Ovary (tissue), 9 donors: ENCODE measurements around the gene ATP2C2. TPM values are rescaled to one million over a fixed set of nuclear protein-coding genes. Genes with fewer than 3 reads are reported as not detected.

Source experiments
- DNase-seq, 5 donors: peaks; one replicate each; pipeline ENCODE4 v3.0.0-alpha.2; 2019 to 2020
- H3K27ac ChIP-seq, 2 donors: fragments of 200-600 bp; one replicate each; pipeline versions ENCODE4 v1.5.1 to v1.8.0; 2019 to 2022
- H3K27me3 ChIP-seq: fragments of 200-600 bp; one replicate; pipeline ENCODE4 v1.8.0; 2022
- H3K36me3 ChIP-seq: fragments of 200-600 bp; sonication (generic); one replicate; pipeline ENCODE4 v1.5.1; 2019
- H3K4me1 ChIP-seq: one replicate; pipeline ENCODE4 v1.8.1; 2013; ENCODE audit warnings: mild to moderate bottlenecking, moderate library complexity; ENCODE audit not compliant: insufficient read depth
- H3K4me3 ChIP-seq: fragments of 200-600 bp; sonication (generic); one replicate; pipeline ENCODE4 v1.5.1; 2017
- H3K9me3 ChIP-seq, 2 donors: fragments of 200-600 bp in 1 of 2; sonication (generic) in 1 of 2; one replicate each; pipeline versions ENCODE4 v1.5.1 to v1.8.1; 2013 to 2019; ENCODE audit warnings: mild to moderate bottlenecking in 1 of 2, moderate library complexity in 1 of 2
- EP300 ChIP-seq: sonication (generic); formaldehyde crosslinking; IDR thresholded peaks from one replicate; pipeline ENCODE4 v1.6.1; 2017; ENCODE audit warnings: antibody characterized with exemption
- POLR2A ChIP-seq: fragments of 450-650 bp; IDR thresholded peaks from one replicate; pipeline ENCODE4 v1.6.1; 2017; ENCODE audit warnings: antibody characterized with exemption, mild to moderate bottlenecking, moderate library complexity
- WGBS, 3 donors: extraction: QIAGEN DNeasy Blood & Tissue Kit in 1 of 3; methylation state at CpG; one replicate each; pipeline versions ENCODE4 v1.1.5 to v1.1.7; 2013 to 2017; 5-methylcytosine and 5-hydroxymethylcytosine counted together
- intact Hi-C, 4 donors: fragments of 100-400 bp; cut with DNase I; formaldehyde crosslinking; loops; one replicate each; pipeline versions ENCODE4 v1.11.0 to v1.15.1; 2022 to 2023
- polyA plus RNA-seq, 2 donors: library from polyadenylated mRNA; stranded (reverse); fragments of 200-250 nt in 1 of 2; fragments of 350-450 nt in 1 of 2; fragmentation: Illumina TruSeq in 1 of 2; extraction: RNeasy Lipid Tissue Mini Kit (QIAGEN cat#74804) in 1 of 2; gene quantifications; one replicate each; pipeline ENCODE4 v1.2.3, GENCODE V29; 2013 to 2014
- total RNA-seq, 7 donors: library from RNA; depleted of rRNA in 2 of 7; stranded (reverse); fragments of >200 nt in 2 of 7; fragmentation: NEBNext Ultra II Directional in 3 of 7; extraction: Animal tissue kit (Norgen Biotek cat#: 25700) in 3 of 7; gene quantifications; one replicate each; pipeline versions ENCODE4 v1.1.0 to v1.2.4, GENCODE V29; 2016 to 2023
- TF ChIP-seq, protein P1 (sequence below), 3 donors: fragments of 450-650 bp in 2 of 3; fragments of 200-600 bp in 1 of 3; IDR thresholded peaks; one replicate each; pipeline versions ENCODE4 v1.5.1 to v1.8.0; 2016 to 2022; ENCODE audit warnings: antibody characterized with exemption in 3 of 3, mild to moderate bottlenecking in 1 of 3
- donor health status: DM: no; HTN: no; CAD: no; lungs with moderate emphysema.
- donor health status: DM: no; HTN: no; CAD: no.
- donor health status: Bipolar disorder and iron deficiency.
- donor health status: DM: yes; HTN: yes; CAD: no.
- donor health status: DM: no; HTN: no; CAD: no.
- donor health status: DM: yes; HTN: yes; CAD: no.

The ATP2C2 gene
- total and polyA plus RNA-seq, 9 donors, result 0.10 to 8.5 (median 1.3) TPM; not detected in 3

DNA sequence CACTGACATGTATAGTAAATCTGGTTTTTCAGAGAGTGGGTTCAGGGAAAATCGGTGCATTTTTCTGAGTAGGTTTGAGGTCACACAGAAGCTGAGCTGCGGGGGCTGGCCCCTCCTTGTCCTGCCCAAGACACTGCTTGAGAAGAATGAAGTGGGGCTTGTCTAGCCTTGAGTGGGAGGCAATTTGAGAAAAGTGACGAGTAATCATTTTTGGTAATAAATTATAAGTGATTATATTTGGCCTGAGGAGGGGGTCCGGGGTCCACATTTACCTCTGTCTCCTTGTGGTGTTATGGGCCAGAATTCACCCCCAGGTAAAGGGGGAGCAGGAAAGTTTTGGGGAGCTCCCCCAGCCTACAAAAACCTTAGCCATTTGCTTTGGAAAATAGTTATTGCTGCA, 45.6 kb upstream of the ATP2C2 start:
- Histone ChIP-seq H3K27me3 (no peaks in the 10 kb centered on the region), H3K36me3 (no peaks in the 10 kb centered on the region), H3K4me3 (no peak overlapping the region), H3K9me3 (no peaks in the 10 kb centered on the region), H3K4me1 (no peaks in the 10 kb centered on the region), H3K27ac (no peak overlapping the region)
- WGBS, 3 donors, result 60 to 70% (median 67%) methylated on average over 4 of the region's 4 CpGs
- intact Hi-C loops, result no loop called here
- TF ChIP-seq EP300, result no peak
- no peak for TF ChIP-seq POLR2A
- TF ChIP-seq, protein P1, sequence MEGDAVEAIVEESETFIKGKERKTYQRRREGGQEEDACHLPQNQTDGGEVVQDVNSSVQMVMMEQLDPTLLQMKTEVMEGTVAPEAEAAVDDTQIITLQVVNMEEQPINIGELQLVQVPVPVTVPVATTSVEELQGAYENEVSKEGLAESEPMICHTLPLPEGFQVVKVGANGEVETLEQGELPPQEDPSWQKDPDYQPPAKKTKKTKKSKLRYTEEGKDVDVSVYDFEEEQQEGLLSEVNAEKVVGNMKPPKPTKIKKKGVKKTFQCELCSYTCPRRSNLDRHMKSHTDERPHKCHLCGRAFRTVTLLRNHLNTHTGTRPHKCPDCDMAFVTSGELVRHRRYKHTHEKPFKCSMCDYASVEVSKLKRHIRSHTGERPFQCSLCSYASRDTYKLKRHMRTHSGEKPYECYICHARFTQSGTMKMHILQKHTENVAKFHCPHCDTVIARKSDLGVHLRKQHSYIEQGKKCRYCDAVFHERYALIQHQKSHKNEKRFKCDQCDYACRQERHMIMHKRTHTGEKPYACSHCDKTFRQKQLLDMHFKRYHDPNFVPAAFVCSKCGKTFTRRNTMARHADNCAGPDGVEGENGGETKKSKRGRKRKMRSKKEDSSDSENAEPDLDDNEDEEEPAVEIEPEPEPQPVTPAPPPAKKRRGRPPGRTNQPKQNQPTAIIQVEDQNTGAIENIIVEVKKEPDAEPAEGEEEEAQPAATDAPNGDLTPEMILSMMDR (IDR thresholded peaks at IDR 0.05), result no peak
- DNase-seq, result no peak

DNA sequence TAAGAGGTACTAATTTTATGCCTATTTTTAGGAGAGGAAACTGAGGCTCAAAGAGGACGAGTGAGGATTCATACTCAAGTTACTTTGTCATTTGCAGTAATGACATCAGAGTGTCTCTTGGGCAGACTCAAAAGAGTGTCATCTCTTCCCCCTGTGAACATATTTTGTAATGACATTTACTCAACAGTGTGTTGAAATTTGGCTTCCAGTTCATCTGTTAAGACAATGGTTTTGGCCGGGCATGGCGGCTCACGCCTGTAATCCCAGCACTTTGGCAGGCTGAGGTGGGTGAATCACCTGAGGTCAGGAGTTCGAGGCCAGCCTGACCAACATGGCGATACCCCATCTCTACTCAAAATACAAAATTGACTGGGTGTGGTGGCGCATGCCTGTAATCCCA, 44.7 kb upstream of the ATP2C2 start:
- 88 to 92% (median 91%) methylated on average over 7 of the region's 7 CpGs for WGBS, 3 donors

DNA sequence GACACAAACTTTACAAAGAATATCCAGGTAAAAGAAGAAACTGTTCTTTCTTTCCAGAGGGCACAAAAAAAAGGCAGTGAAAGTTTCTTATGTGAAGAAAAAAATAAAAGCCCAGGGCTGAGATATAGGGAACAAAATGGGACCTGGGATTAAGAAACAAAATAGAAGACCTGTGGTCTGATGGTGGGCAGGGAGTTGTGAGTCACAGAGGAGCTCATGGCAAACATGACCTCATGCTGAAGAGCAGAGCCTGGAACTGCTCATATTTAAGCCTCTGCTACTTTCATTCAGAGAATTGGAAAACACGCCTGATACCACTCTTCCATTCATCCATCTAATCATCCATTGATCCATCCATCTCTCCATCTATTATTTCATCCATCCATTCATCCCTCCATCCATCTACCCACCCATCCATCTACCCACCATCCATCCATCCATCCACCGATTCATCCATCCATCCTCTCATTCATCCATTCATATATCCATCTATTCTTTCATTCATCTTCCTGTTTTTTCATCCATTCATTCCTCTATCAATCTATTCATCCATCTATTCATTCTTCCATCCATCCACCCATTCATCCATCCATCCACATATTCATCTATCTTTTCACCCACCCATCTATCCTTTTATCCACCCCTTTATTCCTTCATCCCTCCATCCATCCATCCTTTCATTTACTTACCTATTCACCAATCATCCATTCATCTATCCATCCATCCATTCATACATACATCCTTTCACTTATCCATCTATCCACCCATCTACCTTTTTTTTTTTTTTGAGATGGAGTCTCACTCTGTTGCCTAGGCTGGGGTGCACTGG, 43.7 kb upstream of the ATP2C2 start:
- intact Hi-C loops, result no loop called here
- H3K4me1 ChIP-seq, result no peaks in the 10 kb centered on the region
- DNase-seq, result no peak
- TF ChIP-seq POLR2A, result no peak
- TF ChIP-seq, protein P1 (IDR thresholded peaks at IDR 0.05), result no peak
- no peak for TF ChIP-seq EP300
- no peaks in the 10 kb centered on the region for H3K27me3 ChIP-seq
- no peak overlapping the region for H3K27ac ChIP-seq
- 48 to 73% (median 49%) methylated on average over 2 of the region's 2 CpGs for WGBS, 3 donors
- H3K4me3 ChIP-seq, result no peak overlapping the region
- H3K36me3 ChIP-seq, result no peaks in the 10 kb centered on the region
- no peaks in the 10 kb centered on the region for H3K9me3 ChIP-seq

More for the DNA sequence above, 44.7 kb upstream of the ATP2C2 start:
- TF ChIP-seq EP300, result no peak
- TF ChIP-seq, protein P1 (IDR thresholded peaks at IDR 0.05), result no peak
- no peak for TF ChIP-seq POLR2A
- Histone ChIP-seq H3K36me3 (no peaks in the 10 kb centered on the region), H3K9me3 (no peaks in the 10 kb centered on the region), H3K27me3 (no peaks in the 10 kb centered on the region), H3K27ac (no peak overlapping the region), H3K4me1 (no peaks in the 10 kb centered on the region), H3K4me3 (no peak overlapping the region)
- intact Hi-C loops, result no loop called here
- DNase-seq, result no peak

DNA sequence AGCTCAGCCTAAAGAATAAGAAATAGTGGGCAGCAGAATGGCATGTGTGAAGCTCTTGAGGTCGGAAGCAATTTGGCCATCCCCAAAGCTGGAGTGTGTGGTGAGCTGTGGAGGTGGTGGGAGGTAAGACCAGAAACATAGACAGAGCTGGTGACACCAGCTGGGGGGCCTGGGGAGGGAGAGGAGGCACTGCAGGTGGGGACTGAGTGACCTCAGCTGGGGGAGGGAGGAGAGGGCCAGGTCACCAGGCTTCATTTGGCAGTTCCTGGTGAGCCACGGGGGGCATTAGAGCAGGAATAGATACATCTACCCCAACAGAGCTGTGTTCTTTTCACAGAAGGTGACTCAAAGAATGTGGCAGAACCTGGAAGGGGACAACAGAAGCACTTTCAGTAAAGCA, 41.8 kb upstream of the ATP2C2 start:
- Histone ChIP-seq H3K27me3 (no peaks in the 10 kb centered on the region), H3K27ac (no peak overlapping the region), H3K4me1 (no peaks in the 10 kb centered on the region), H3K9me3 (no peaks in the 10 kb centered on the region), H3K4me3 (no peak overlapping the region), H3K36me3 (no peaks in the 10 kb centered on the region)
- TF ChIP-seq EP300 (no peak), POLR2A (no peak)
- TF ChIP-seq, protein P1 (IDR thresholded peaks at IDR 0.05), result no peak
- intact Hi-C loops, result no loop called here
- no peak for DNase-seq
- 76 to 95% (median 89%) methylated on average over 2 of the region's 2 CpGs for WGBS, 3 donors
